A549 (cell line): ENCODE data around the gene NAV2.

ENCODE experiments used
- CTCF ChIP-seq: fragments of >200 bp; sonication (Bioruptor Twin); formaldehyde crosslinking; IDR thresholded peaks from 3 replicates; pipeline ENCODE4 v1.5.1; 2016
- KDM1A ChIP-seq: fragments of 200-600 bp; sonication (generic); IDR thresholded peaks from 2 replicates; pipeline ENCODE4 v1.6.1; 2016; ENCODE audit warnings: low read depth, mild to moderate bottlenecking
- MAFK ChIP-seq: fragments of 450-650 bp; IDR thresholded peaks from 2 replicates; pipeline ENCODE4 v1.6.1; 2014; ENCODE audit not compliant: partially characterized antibody
- MYC ChIP-seq: IDR thresholded peaks from 2 replicates; pipeline ENCODE4 v1.6.1; 2012; ENCODE audit warnings: mild to moderate bottlenecking, inconsistent platforms, low read length, improper control_type of control experiment, borderline replicate concordance
- NR3C1 ChIP-seq: fragments of >200 bp; sonication (Bioruptor Twin); formaldehyde crosslinking; IDR thresholded peaks from 3 replicates; pipeline ENCODE4 v1.6.1; 2017
- POLR2A ChIP-seq: IDR thresholded peaks from 2 replicates; pipeline ENCODE4 v1.6.1; 2012; ENCODE audit warnings: mild to moderate bottlenecking, low read length
- REST ChIP-seq: fragments of 200-600 bp; sonication (generic); IDR thresholded peaks from 2 replicates; pipeline ENCODE4 v1.6.1; 2016; ENCODE audit warnings: antibody characterized with exemption, mild to moderate bottlenecking, moderate library complexity
- RNF2 ChIP-seq: fragments of 200-600 bp; sonication (generic); IDR thresholded peaks from 2 replicates; pipeline ENCODE4 v1.6.1; 2016; ENCODE audit warnings: low read depth, mild to moderate bottlenecking, antibody characterized with exemption, moderate library complexity, borderline replicate concordance
- SREBF2 ChIP-seq: fragments of 450-650 bp; IDR thresholded peaks from 2 replicates; pipeline ENCODE4 v1.6.1; 2014; ENCODE audit warnings: mild to moderate bottlenecking, moderate library complexity
- TF ChIP-seq, protein P1 (sequence below): IDR thresholded peaks from 2 replicates; pipeline ENCODE4 v1.6.1; 2012
- TF ChIP-seq, protein P2 (sequence below): IDR thresholded peaks from 2 replicates; pipeline ENCODE4 v1.6.1; 2012; ENCODE audit warnings: low read depth, borderline replicate concordance

DNA sequence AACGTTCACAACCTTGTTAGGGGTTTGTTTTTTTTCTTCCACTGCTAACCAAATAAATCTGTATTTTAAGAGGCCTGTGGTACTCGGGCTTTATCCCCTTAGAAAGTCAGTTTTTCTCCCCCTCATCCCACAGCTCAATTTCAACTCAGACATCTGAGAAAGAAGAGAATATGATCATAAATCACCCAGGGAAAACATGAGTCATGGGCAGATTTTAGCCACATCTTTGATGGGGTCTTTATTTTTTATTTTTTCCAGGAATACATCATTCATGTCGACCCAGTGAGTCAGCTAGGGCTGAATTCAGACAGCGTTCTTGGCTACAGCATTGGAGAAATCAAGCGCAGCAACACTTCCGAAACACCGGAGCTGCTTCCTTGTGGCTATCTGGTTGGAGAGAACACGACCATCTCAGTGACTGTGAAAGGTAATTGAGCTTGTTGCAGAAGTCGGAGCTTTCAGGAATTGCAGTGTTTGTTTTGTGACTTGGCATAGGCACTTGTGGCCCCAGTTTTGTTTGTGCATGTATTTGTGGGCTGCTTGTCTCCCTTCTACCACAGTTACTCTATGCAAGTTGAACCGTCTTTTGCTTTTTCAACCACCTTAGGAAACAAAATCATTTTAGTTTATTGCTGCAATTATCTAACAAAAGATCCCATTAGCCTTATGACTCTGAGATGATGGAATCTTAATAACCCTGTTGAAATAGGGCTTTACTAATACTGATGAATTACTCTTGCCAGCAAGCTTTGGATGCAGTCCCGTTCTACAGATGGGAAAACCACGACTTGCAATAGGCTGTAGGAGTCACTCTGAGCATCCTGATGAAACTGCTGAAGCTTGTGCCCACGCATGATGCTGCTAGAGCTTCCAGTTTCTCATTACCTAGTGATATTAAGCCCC, 384.9 kb downstream of the NAV2 start:
- no peak for TF ChIP-seq POLR2A
- no peak for TF ChIP-seq CTCF
- TF ChIP-seq, protein P1, sequence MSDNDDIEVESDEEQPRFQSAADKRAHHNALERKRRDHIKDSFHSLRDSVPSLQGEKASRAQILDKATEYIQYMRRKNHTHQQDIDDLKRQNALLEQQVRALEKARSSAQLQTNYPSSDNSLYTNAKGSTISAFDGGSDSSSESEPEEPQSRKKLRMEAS = no peak
- TF ChIP-seq, protein P2, sequence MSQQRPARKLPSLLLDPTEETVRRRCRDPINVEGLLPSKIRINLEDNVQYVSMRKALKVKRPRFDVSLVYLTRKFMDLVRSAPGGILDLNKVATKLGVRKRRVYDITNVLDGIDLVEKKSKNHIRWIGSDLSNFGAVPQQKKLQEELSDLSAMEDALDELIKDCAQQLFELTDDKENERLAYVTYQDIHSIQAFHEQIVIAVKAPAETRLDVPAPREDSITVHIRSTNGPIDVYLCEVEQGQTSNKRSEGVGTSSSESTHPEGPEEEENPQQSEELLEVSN = no peak
- TF ChIP-seq MYC = no peak
- no peak for TF ChIP-seq MAFK
- TF ChIP-seq RNF2 = no peak
- TF ChIP-seq NR3C1 = no peak
- no peak for TF ChIP-seq KDM1A
- no peak for TF ChIP-seq REST
- TF ChIP-seq SREBF2 = no peak
